ENCODE data around the gene AUTS2. TPM values are rescaled to one million over a fixed set of nuclear protein-coding genes. Genes with fewer than 3 reads are reported as not detected.

Gene AUTS2
- total RNA-seq, 4 donors from 2014 or later: 14.9 to 27.2 (median 17.5) TPM

DNA sequence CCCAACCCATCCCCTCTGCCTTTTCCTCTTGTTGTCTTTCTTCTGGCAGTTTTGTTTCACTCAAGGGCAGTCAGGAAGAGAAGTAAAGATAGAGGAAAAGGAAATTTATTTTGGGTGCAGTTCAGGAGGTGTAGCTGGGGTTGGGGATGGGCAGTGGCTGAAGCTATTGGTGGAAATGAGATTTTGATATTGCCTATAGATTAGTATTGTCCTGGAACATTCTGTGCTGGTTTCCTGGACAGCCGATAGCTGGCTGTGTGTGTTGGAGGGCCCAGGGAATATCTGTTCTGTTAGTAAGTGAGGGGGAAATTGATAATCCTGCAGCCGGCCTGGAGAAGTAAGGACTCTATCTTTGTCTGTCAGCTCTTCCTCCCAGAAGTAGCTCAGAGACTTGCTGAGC, 107.8 kb downstream of the AUTS2 start:
- Histone ChIP-seq H3K4me1 (no peaks in the 10 kb centered on the region), H3K27me3 (no peaks in the 10 kb centered on the region), H3K36me3 (no peaks in the 10 kb centered on the region), H3K4me3 (replicated peaks in 1 of 3) (no peak overlapping the region), H3K27ac (no peak overlapping the region), H3K9me3 (no peaks in the 10 kb centered on the region)
- no peak for DNase-seq
- TF ChIP-seq, protein P1, sequence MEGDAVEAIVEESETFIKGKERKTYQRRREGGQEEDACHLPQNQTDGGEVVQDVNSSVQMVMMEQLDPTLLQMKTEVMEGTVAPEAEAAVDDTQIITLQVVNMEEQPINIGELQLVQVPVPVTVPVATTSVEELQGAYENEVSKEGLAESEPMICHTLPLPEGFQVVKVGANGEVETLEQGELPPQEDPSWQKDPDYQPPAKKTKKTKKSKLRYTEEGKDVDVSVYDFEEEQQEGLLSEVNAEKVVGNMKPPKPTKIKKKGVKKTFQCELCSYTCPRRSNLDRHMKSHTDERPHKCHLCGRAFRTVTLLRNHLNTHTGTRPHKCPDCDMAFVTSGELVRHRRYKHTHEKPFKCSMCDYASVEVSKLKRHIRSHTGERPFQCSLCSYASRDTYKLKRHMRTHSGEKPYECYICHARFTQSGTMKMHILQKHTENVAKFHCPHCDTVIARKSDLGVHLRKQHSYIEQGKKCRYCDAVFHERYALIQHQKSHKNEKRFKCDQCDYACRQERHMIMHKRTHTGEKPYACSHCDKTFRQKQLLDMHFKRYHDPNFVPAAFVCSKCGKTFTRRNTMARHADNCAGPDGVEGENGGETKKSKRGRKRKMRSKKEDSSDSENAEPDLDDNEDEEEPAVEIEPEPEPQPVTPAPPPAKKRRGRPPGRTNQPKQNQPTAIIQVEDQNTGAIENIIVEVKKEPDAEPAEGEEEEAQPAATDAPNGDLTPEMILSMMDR (IDR thresholded peaks at IDR 0.05): no peak
- TF ChIP-seq POLR2A (IDR thresholded peaks at IDR 0.05): no peak
- WGBS, 2 donors: 83% methylated on average over 2 of the region's 2 CpGs
- intact Hi-C loops (cut with DNase I): no loop called here

DNA sequence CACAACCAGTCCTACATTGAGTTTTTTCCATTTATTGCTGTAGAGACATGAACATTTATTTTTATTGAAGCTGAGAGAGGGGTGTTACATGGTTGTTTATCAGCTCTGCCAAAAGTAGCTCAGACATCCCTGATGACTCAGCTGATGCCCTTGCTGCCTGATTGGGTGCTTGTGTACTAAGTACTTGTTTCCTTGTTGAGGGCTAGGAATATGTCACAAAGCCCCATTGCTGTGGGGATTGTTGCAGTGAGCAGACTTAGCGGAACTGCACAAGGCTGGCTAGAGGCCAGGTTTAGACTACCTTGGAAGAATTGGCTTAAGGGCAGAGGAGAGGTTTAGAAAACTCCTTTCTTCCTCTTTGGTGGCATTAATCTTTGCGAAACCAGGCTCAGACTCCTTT, 110.6 kb downstream of the AUTS2 start:
- Histone ChIP-seq H3K9me3 (no peaks in the 10 kb centered on the region), H3K27ac (no peak overlapping the region), H3K36me3 (no peaks in the 10 kb centered on the region), H3K27me3 (no peaks in the 10 kb centered on the region), H3K4me1 (no peaks in the 10 kb centered on the region), H3K4me3 (replicated peaks in 1 of 3) (no peak overlapping the region)
- TF ChIP-seq POLR2A (IDR thresholded peaks at IDR 0.05): no peak
- TF ChIP-seq, protein P1 (IDR thresholded peaks at IDR 0.05): no peak
- intact Hi-C loops (cut with DNase I): no loop called here
- WGBS, 2 donors: 44 to 63% methylated on average over 2 of the region's 2 CpGs
- DNase-seq: peak; percentile 15 to 16

DNA sequence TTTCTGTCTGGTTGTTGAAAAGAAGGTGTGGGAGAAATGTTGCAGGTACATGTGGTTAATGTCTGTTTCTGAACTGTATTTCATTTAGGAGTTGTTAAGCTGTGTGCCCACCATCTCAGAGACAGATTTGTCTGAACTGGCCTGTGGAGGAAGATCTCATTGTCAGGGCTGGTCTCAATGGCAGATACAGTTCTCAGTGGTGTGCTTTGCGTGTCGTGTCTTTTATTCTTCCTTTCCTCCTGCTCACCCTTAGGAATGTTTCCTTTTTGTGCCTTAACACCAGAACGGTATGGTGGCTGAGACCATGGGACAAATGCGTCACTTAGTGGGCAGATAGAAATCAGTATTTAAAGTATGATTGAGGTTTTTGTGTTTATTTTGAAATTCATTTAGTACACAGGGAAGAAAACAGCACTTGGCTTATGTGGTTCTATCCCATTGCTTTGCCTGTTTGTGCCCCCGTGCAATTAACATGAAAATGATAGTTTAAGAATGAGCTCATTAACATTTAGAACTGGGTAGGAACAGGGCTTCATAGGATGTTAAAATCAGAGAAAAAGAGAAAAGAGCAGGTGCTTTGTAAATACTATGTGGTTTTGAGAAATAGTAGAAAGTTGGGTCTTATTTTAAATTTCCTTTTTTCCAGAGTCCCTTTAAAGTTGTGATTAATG, 112.6 kb downstream of the AUTS2 start:
- Histone ChIP-seq H3K27ac (no peak overlapping the region), H3K4me3 (replicated peaks in 1 of 3) (no peak overlapping the region), H3K36me3 (no peaks in the 10 kb centered on the region), H3K9me3 (no peaks in the 10 kb centered on the region), H3K4me1 (no peaks in the 10 kb centered on the region), H3K27me3 (no peaks in the 10 kb centered on the region)
- DNase-seq: no peak
- WGBS, 2 donors: 93 to 97% methylated on average over 5 of the region's 5 CpGs
- TF ChIP-seq, protein P1 (IDR thresholded peaks at IDR 0.05): no peak
- TF ChIP-seq POLR2A (IDR thresholded peaks at IDR 0.05): no peak
- intact Hi-C loops (cut with DNase I): no loop called here

DNA sequence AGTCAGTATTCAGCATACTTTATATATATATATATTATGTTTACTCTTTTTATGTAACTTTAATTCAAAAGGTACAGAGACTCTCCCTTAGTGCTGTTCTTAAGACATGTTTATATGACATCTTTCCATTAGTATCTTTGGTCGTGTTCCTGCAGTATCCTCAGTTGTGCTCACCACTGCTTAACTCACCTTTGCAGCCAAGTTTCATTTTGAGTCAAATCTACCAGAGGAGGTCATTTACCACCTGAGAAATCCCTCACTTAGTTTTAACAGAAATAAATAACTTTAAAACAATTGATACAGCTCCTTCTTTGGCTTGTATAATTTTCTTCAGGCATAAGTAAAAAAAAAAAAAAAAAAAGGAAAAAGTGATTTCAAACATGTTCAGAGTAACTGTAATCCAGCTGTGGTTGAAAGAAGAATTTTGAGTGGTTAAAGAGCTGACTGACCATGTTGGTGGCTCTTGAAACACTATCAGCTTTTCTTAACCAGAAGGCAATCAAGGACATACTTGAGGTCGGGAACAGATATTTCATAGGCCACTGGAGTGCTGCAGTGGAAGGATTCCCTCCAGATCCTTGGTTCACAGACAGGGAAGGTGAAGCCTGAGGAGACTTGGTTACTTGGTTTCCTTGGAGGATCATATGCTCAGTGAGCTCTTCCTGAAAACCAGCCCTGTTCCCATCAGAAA, 116.8 kb downstream of the AUTS2 start:
- H3K36me3 ChIP-seq: no peaks in the 10 kb centered on the region
- intact Hi-C loops (cut with DNase I): no loop called here
- no peaks in the 10 kb centered on the region for H3K27me3 ChIP-seq
- no peaks in the 10 kb centered on the region for H3K4me1 ChIP-seq
- H3K27ac ChIP-seq: no peak overlapping the region
- WGBS, 2 donors: 52 to 65% methylated on average over 2 of the region's 2 CpGs
- no peaks in the 10 kb centered on the region for H3K9me3 ChIP-seq
- TF ChIP-seq POLR2A (IDR thresholded peaks at IDR 0.05): no peak
- TF ChIP-seq, protein P1 (IDR thresholded peaks at IDR 0.05): no peak
- DNase-seq: no peak
- no peak overlapping the region for H3K4me3 ChIP-seq (replicated peaks in 1 of 3)

DNA sequence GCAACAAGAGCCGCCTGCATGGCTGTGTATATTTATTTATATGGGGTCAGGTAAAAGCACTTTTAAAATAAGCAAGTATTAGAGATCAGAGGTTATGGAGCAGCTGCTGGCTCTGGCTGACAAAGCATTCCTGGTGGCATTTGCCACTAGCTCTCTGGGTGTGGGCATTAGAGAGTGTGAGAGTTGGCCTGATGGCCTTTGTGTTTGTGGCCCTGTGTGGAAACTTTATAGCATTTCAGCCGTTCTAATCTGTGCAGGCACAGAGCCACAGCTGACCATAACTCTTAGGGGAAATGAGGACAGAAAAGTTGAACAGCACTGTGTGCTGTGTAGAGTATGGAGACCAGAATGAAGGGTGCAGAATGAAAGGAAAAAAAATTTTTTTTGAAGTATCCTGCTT, 118.9 kb downstream of the AUTS2 start:
- Histone ChIP-seq H3K27ac (no peak overlapping the region), H3K4me3 (replicated peaks in 1 of 3) (no peak overlapping the region), H3K27me3 (no peaks in the 10 kb centered on the region), H3K9me3 (no peaks in the 10 kb centered on the region), H3K4me1 (no peaks in the 10 kb centered on the region), H3K36me3 (no peaks in the 10 kb centered on the region)
- intact Hi-C loops (cut with DNase I): no loop called here
- TF ChIP-seq POLR2A (IDR thresholded peaks at IDR 0.05): no peak
- TF ChIP-seq, protein P1 (IDR thresholded peaks at IDR 0.05): no peak
- DNase-seq: peak in 1 of 2 donors; percentile 20
- 78 to 91% methylated on average over 2 of the region's 2 CpGs for WGBS, 2 donors

Measured in thyroid gland (tissue), 4 donors.